IMR-90 (cell line): ENCODE results near the gene TMEM120A. TPM values are rescaled to one million over a fixed set of nuclear protein-coding genes. Genes with fewer than 3 reads are reported as not detected.
"Not testable (repeated sequence)": the region's sequence is repeated elsewhere in the genome, so short reads cannot be mapped to it uniquely, and the experiment has no call there.

Source experiments
- ATAC-seq: fragments of 200-7000 bp; cut with Tn5 transposase; 2 replicates; pipeline ENCODE4 v1.9.1; 2020; ENCODE audit warnings: low read depth, mild to moderate bottlenecking, moderate library complexity
- BruUV-seq: library from RNA; stranded (reverse); fragments of 400-500 nt; replicated peaks from 2 replicates; lab custom pipeline; 2021; lab: Mats Ljungman, UMichigan
- CTCF ChIA-PET: fragments of 300-600 bp; formaldehyde crosslinking; extraction: SDS; loops from one replicate; lab custom pipeline; 2021; ENCODE audit warnings: antibody characterized with exemption; lab: Yijun Ruan, JAX
- POLR2A ChIA-PET: fragments of 300-600 bp; sonication (Branson Sonifier 250); formaldehyde crosslinking; loops from one replicate; lab custom pipeline; 2022; ENCODE audit warnings: antibody characterized with exemption; ENCODE audit not compliant: unreplicated experiment; lab: Charles Lee
- DNase-seq: peaks from one replicate; pipeline ENCODE4 v3.0.0; 2013
- H2AFZ ChIP-seq: replicated peaks from 2 replicates; pipeline ENCODE3; 2013; ENCODE audit warnings: low read length, mild to moderate bottlenecking; ENCODE audit not compliant: poor library complexity
- H2AK5ac ChIP-seq: 2 replicates; pipeline ENCODE4 v1.6.1; 2013; ENCODE audit warnings: low read depth, low read length, inconsistent platforms
- H2AK9ac ChIP-seq: replicated peaks from 2 replicates; pipeline ENCODE3; 2013; ENCODE audit warnings: mild to moderate bottlenecking, low read depth, low read length, moderate library complexity; ENCODE audit not compliant: poor library complexity
- H2BK120ac ChIP-seq: 2 replicates; pipeline ENCODE4 v1.6.1; 2013; ENCODE audit warnings: low read depth, low read length, inconsistent platforms
- H2BK15ac ChIP-seq: 3 replicates; pipeline ENCODE4 v1.6.1; 2013; ENCODE audit warnings: low read depth, low read length, inconsistent platforms
- H2BK20ac ChIP-seq: 2 replicates; pipeline ENCODE4 v1.6.1; 2013; ENCODE audit warnings: low read depth, mild to moderate bottlenecking, inconsistent platforms, low read length, moderate library complexity
- H2BK5ac ChIP-seq: 2 replicates; pipeline ENCODE4 v1.6.1; 2013; ENCODE audit warnings: mild to moderate bottlenecking, low read depth, low read length, inconsistent platforms; ENCODE audit not compliant: poor library complexity, severe bottlenecking
- H3K14ac ChIP-seq: replicated peaks from 2 replicates; pipeline ENCODE4 v1.6.1; 2013; ENCODE audit warnings: low read depth, low read length, inconsistent platforms
- H3K18ac ChIP-seq: 2 replicates; pipeline ENCODE4 v1.6.1; 2013; ENCODE audit warnings: low read depth, low read length, control low read depth
- H3K23ac ChIP-seq: 2 replicates; pipeline ENCODE4 v1.6.1; 2013; ENCODE audit warnings: low read depth, low read length, inconsistent platforms
- H3K27ac ChIP-seq: 2 replicates; pipeline ENCODE4 v1.5.1; 2013; ENCODE audit warnings: mild to moderate bottlenecking, control low read depth, low read length; ENCODE audit not compliant: insufficient read depth
- H3K27me3 ChIP-seq: 2 replicates; pipeline ENCODE4 v1.6.1; 2013; ENCODE audit warnings: low read length; ENCODE audit not compliant: control insufficient read depth, insufficient read depth
- H3K36me3 ChIP-seq: 2 replicates; pipeline ENCODE4 v1.6.1; 2013; ENCODE audit warnings: low read length, mixed read lengths; ENCODE audit not compliant: control insufficient read depth, insufficient read depth
- H3K4ac ChIP-seq: 2 replicates; pipeline ENCODE4 v1.6.1; 2013; ENCODE audit warnings: low read depth, low read length, inconsistent platforms
- H3K4me1 ChIP-seq: 2 replicates; pipeline ENCODE4 v1.6.1; 2013; ENCODE audit warnings: low read length, mixed read lengths; ENCODE audit not compliant: control insufficient read depth, insufficient read depth
- H3K4me2 ChIP-seq: 2 replicates; pipeline ENCODE4 v1.6.1; 2013; ENCODE audit warnings: low read depth, mild to moderate bottlenecking, control low read depth, low read length, moderate library complexity
- H3K4me3 ChIP-seq: 2 replicates; pipeline ENCODE4 v1.5.1; 2013; ENCODE audit warnings: low read depth, mild to moderate bottlenecking, control low read depth, low read length, moderate library complexity; ENCODE audit not compliant: insufficient read depth
- H3K56ac ChIP-seq: 2 replicates; pipeline ENCODE4 v1.6.1; 2013; ENCODE audit warnings: low read length, inconsistent platforms; ENCODE audit not compliant: insufficient read depth; ENCODE audit errors: extremely low read depth
- H3K79me1 ChIP-seq, 2 experiments: 2 replicates each; pipeline ENCODE4 v1.6.1; 2013; ENCODE audit warnings: low read length in 2 of 2, inconsistent platforms in 1 of 2, low read depth in 1 of 2
- H3K9ac ChIP-seq: 2 replicates; pipeline ENCODE4 v1.6.1; 2013; ENCODE audit warnings: low read depth, low read length, control low read depth
- H3K9me1 ChIP-seq: 2 replicates; pipeline ENCODE4 v1.6.1; 2013; ENCODE audit warnings: low read length, inconsistent platforms; ENCODE audit not compliant: insufficient read depth
- H3K9me3 ChIP-seq: 2 replicates; pipeline ENCODE4 v1.6.1; 2013; ENCODE audit warnings: low read length; ENCODE audit not compliant: control insufficient read depth, insufficient read depth
- H4K20me1 ChIP-seq: 2 replicates; pipeline ENCODE4 v1.6.1; 2013; ENCODE audit warnings: low read length, inconsistent platforms; ENCODE audit not compliant: insufficient read depth
- H4K5ac ChIP-seq: 2 replicates; pipeline ENCODE4 v1.6.1; 2013; ENCODE audit warnings: mild to moderate bottlenecking, low read depth, low read length, control low read depth
- H4K8ac ChIP-seq, 2 experiments: 2 replicates each; pipeline ENCODE4 v1.6.1; 2013; ENCODE audit warnings: low read depth in 2 of 2, low read length in 2 of 2, control low read depth in 1 of 2, inconsistent platforms in 1 of 2
- H4K91ac ChIP-seq: 2 replicates; pipeline ENCODE4 v1.6.1; 2013; ENCODE audit warnings: low read depth, low read length, inconsistent platforms; ENCODE audit not compliant: insufficient read depth
- WGBS, 2 experiments: methylation state at CpG; one replicate each; pipeline versions ENCODE4 v1.1.5 to v1.1.7; 2013; ENCODE audit warnings: missing lambda C conversion rate in 2 of 2; ENCODE audit not compliant: insufficient read length in 1 of 2; ENCODE audit errors: extremely low coverage in 2 of 2; 5-methylcytosine and 5-hydroxymethylcytosine counted together
- dilution Hi-C: fragments of 300-500 bp; cut with HindIII; formaldehyde crosslinking; loops from one replicate; pipeline ENCODE4 v1.14.3; 2018; ENCODE audit warnings: low sequenced_read_pairs; ENCODE audit not compliant: unreplicated experiment
- in situ Hi-C: fragments of 300-500 bp; cut with MboI; formaldehyde crosslinking; loops from 3 replicates; pipeline ENCODE4 v1.14.3; 2019; ENCODE audit warnings: low sequenced_read_pairs, inconsistent platforms, mixed read lengths
- intact Hi-C: fragments of 100-400 bp; cut with micrococcal nuclease; formaldehyde crosslinking; loops from 2 replicates; pipeline ENCODE4 v1.10.0; 2022
- polyA plus RNA-seq, 3 experiments: library from polyadenylated mRNA; depleted of rRNA; stranded (reverse); fragments of >200 nt; gene quantifications; 2 replicates each; pipeline ENCODE4 v1.2.3, GENCODE V29; 2012; ENCODE audit warnings: low replicate concordance in 1 of 3
- total RNA-seq: library from RNA; depleted of rRNA; stranded (reverse); fragments of >200 nt; gene quantifications from 2 replicates; pipeline ENCODE4 v1.2.3, GENCODE V29; 2012

The TMEM120A gene
- total and polyA plus RNA-seq, 2 of the 4 experiments (the other 2 are of a cell fraction): 32.1 to 39.3 TPM

DNA sequence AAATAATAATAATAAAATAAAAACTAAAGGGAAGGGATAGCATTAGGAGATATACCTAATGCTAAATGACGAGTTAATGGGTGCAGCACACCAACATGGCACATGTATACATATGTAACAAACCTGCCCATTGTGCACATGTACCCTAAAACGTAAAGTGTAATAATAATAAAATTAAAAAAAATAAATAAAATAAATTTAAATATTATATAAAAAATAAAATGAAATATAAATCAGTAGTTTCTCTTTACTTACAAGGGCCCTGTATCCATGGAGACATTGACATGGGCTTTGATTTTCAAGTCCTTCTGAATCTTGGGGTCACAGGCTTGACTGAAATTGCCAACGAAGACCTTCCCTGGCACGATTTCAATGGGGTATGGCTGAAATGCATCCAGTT lies 10.6 kb upstream of the TMEM120A start:
- WGBS, 2 experiments: no CpG with 5 or more reads among the region's 4 CpGs
- H3K9me3 ChIP-seq, H2BK120ac ChIP-seq, H3K9ac ChIP-seq, H3K23ac ChIP-seq, ATAC-seq, POLR2A ChIA-PET, intact Hi-C loops, H2AK5ac ChIP-seq, H3K4me1 ChIP-seq, H4K5ac ChIP-seq, H4K91ac ChIP-seq, H4K20me1 ChIP-seq, DNase-seq, dilution Hi-C loops, H3K9me1 ChIP-seq, H4K8ac ChIP-seq, H2AFZ ChIP-seq, H3K4ac ChIP-seq, H3K27ac ChIP-seq, H2BK20ac ChIP-seq, H3K27me3 ChIP-seq, H3K14ac ChIP-seq, BruUV-seq, H2AK9ac ChIP-seq, H3K4me3 ChIP-seq, H3K56ac ChIP-seq, H2BK15ac ChIP-seq, H3K4me2 ChIP-seq, H2BK5ac ChIP-seq, in situ Hi-C loops, H3K18ac ChIP-seq: not testable (repeated sequence)
- CTCF ChIA-PET: interaction anchor here (0.5 kb wide), 1 partner anchor 133 kb away, joined by 3 read pairs; no protein-coding TSS in a partner anchor
- Histone ChIP-seq H3K36me3 (peaks cover 30% of the 10 kb centered on the region), H3K79me1 (peaks cover 0 to 12% of the 10 kb centered on the region in 2 experiments; a peak in 2 of 4 replicates)
